HCT116 (cell line): ENCODE data around the gene TMEFF2. TPM values are rescaled to one million over a fixed set of nuclear protein-coding genes. Genes with fewer than 3 reads are reported as not detected.

Source experiments
- ATAC-seq: fragments of 200-7000 bp; cut with Tn5 transposase; 2 replicates; pipeline ENCODE4 v1.9.1; 2020; ENCODE audit warnings: mild to moderate bottlenecking, moderate library complexity
- BruUV-seq: library from RNA; stranded (reverse); fragments of 400-500 nt; replicated peaks from 2 replicates; lab custom pipeline; 2021; lab: Mats Ljungman, UMichigan
- CTCF ChIA-PET: fragments of 300-600 bp; sonication (Branson Sonifier 250); formaldehyde crosslinking; loops from one replicate; lab custom pipeline; 2021; ENCODE audit warnings: antibody characterized with exemption; lab: Charles Lee
- POLR2A ChIA-PET: fragments of 300-600, 350-600 bp; sonication (Branson Sonifier 250); formaldehyde crosslinking; loops from one replicate; lab custom pipeline; 2021; ENCODE audit warnings: antibody characterized with exemption; lab: Charles Lee
- RAD21 ChIA-PET, 2 experiments: fragments of 300-600 bp; sonication (Branson Sonifier 250); formaldehyde crosslinking; loops; one replicate each; lab custom pipeline; 2023; ENCODE audit warnings: low total read pairs in 2 of 2; ENCODE audit not compliant: uncharacterized antibody in 2 of 2, unreplicated experiment in 2 of 2, low non-redundant PET in 1 of 2; lab: Charles Lee
- DNase-seq: peaks from one replicate; pipeline ENCODE4 v3.0.0-alpha.2; 2010; ENCODE audit warnings: low read depth, low spot score
- H2AFZ ChIP-seq: fragments of 200-600 bp; shearing (Covaris generic), sonication (generic); 2 replicates; pipeline ENCODE4 v1.6.1; 2017; ENCODE audit warnings: low read depth, mixed run types, mixed read lengths, antibody characterized with exemption, low read length; ENCODE audit not compliant: poor library complexity, severe bottlenecking
- H3K27ac ChIP-seq: 2 replicates; pipeline ENCODE4 v1.5.1; 2012; ENCODE audit warnings: low read depth, low read length
- H3K27me3 ChIP-seq: fragments of 200-600 bp; sonication (generic); 2 replicates; pipeline ENCODE4 v1.6.1; 2016; ENCODE audit warnings: mixed run types, low read length, mixed read lengths; ENCODE audit not compliant: insufficient read depth
- H3K36me3 ChIP-seq, 2 experiments: fragments of 200-500 bp in 1 of 2; fragments of 200-600 bp in 1 of 2; sonication (Bioruptor generic) in 1 of 2; sonication (generic) in 1 of 2; 2 replicates each; pipeline versions ENCODE4 v1.5.1 to v1.6.1; 2014 to 2016; ENCODE audit warnings: low read length in 2 of 2, inconsistent platforms in 1 of 2, mixed read lengths in 1 of 2, mixed run types in 1 of 2; ENCODE audit not compliant: insufficient read depth in 2 of 2, control insufficient read depth in 1 of 2
- H3K4me1 ChIP-seq, 2 experiments: fragments of 200-600 bp in 1 of 2; sonication (generic) in 1 of 2; 2 replicates each; pipeline versions ENCODE4 v1.5.1 to v1.6.1; 2012 to 2017; ENCODE audit warnings: low read length in 2 of 2, inconsistent platforms in 1 of 2, mild to moderate bottlenecking in 1 of 2, mixed read lengths in 1 of 2, mixed run types in 1 of 2, moderate library complexity in 1 of 2; ENCODE audit not compliant: insufficient read depth in 2 of 2, control insufficient read depth in 1 of 2
- H3K4me2 ChIP-seq: fragments of 200-600 bp; sonication (generic); 2 replicates; pipeline ENCODE4 v1.6.1; 2017; ENCODE audit warnings: mixed run types, low read length, mixed read lengths
- H3K4me3 ChIP-seq, 2 experiments: fragments of 200-600 bp in 1 of 2; sonication (generic) in 1 of 2; replicated peaks in 1 of 2; 2 replicates each; pipeline ENCODE4 v1.5.1; 2011 to 2016; ENCODE audit warnings: low read length in 2 of 2, control low read depth in 1 of 2, low read depth in 1 of 2, mild to moderate bottlenecking in 1 of 2, mixed read lengths in 1 of 2, mixed run types in 1 of 2
- H3K79me2 ChIP-seq: fragments of 200-600 bp; sonication (generic); 2 replicates; pipeline ENCODE4 v1.6.1; 2017; ENCODE audit warnings: mild to moderate bottlenecking, mixed run types, low read length, moderate library complexity, mixed read lengths; ENCODE audit not compliant: insufficient read depth
- H3K9ac ChIP-seq: fragments of 200-600 bp; sonication (generic); 2 replicates; pipeline ENCODE4 v1.6.1; 2016; ENCODE audit warnings: low read length, mixed read lengths
- H3K9me2 ChIP-seq: fragments of 200-600 bp; sonication (generic), shearing (Covaris generic); 2 replicates; pipeline ENCODE4 v1.6.1; 2017; ENCODE audit warnings: mixed run types, mild to moderate bottlenecking, moderate library complexity; ENCODE audit not compliant: insufficient read depth
- H3K9me3 ChIP-seq, 2 experiments: fragments of 200-500 bp in 1 of 2; fragments of 200-600 bp in 1 of 2; sonication (Bioruptor generic) in 1 of 2; sonication (generic) in 1 of 2; 2 replicates each; pipeline ENCODE4 v1.6.1; 2014 to 2017; ENCODE audit warnings: low read length in 2 of 2, mixed read lengths in 2 of 2, inconsistent platforms in 1 of 2, low read depth in 1 of 2, mild to moderate bottlenecking in 1 of 2, mixed run types in 1 of 2, moderate library complexity in 1 of 2; ENCODE audit not compliant: control insufficient read depth in 1 of 2, insufficient read depth in 1 of 2
- H4K20me1 ChIP-seq: fragments of 200-600 bp; sonication (generic), shearing (Covaris generic); 2 replicates; pipeline ENCODE4 v1.6.1; 2017; ENCODE audit warnings: mixed run types, mild to moderate bottlenecking, moderate library complexity; ENCODE audit not compliant: insufficient read depth
- ATF3 ChIP-seq: IDR thresholded peaks from 2 replicates; pipeline ENCODE4 v1.6.1; 2012
- CBX3 ChIP-seq: IDR thresholded peaks from 2 replicates; pipeline ENCODE4 v1.6.1; 2012; ENCODE audit warnings: low read depth
- CTCF ChIP-seq, 3 experiments: fragments of 200-600 bp in 1 of 3; sonication (generic) in 1 of 3; IDR thresholded peaks in 2 of 3; conservative IDR thresholded peaks in 1 of 3; 2 replicates each; pipeline ENCODE4 v1.5.1; 2012 to 2017; ENCODE audit warnings: low read depth in 2 of 3, low read length in 2 of 3, antibody characterized with exemption in 1 of 3, borderline replicate concordance in 1 of 3, control low read depth in 1 of 3, mild to moderate bottlenecking in 1 of 3, mixed read lengths in 1 of 3, mixed run types in 1 of 3, moderate library complexity in 1 of 3; ENCODE audit not compliant: insufficient read depth in 1 of 3
- EZH2phosphoT487 ChIP-seq: fragments of 200-600 bp; IDR thresholded peaks from 2 replicates; pipeline ENCODE4 v1.6.1; 2018; ENCODE audit warnings: antibody characterized with exemption, borderline replicate concordance
- FOSL1 ChIP-seq: IDR thresholded peaks from 2 replicates; pipeline ENCODE4 v1.6.1; 2012; ENCODE audit warnings: low read depth
- MAX ChIP-seq: IDR thresholded peaks from 2 replicates; pipeline ENCODE4 v1.6.1; 2012
- POLR2A ChIP-seq: IDR thresholded peaks from 2 replicates; pipeline ENCODE4 v1.7.0; 2011; ENCODE audit warnings: borderline replicate concordance; ENCODE audit not compliant: insufficient read depth, insufficient read length; ENCODE audit errors: extremely low read depth
- TCF7L2 ChIP-seq: IDR thresholded peaks from 2 replicates; pipeline ENCODE4 v1.7.0; 2011; ENCODE audit warnings: borderline replicate concordance, inconsistent platforms; ENCODE audit not compliant: insufficient read depth, insufficient read length; ENCODE audit errors: extremely low read depth
- ZBTB33 ChIP-seq: IDR thresholded peaks from 2 replicates; pipeline ENCODE4 v1.6.1; 2011; ENCODE audit warnings: mild to moderate bottlenecking, low read length, moderate library complexity; ENCODE audit not compliant: insufficient replicate concordance; ENCODE audit errors: extremely low read depth
- ZNF274 ChIP-seq: fragments of 200-500 bp; sonication (Bioruptor generic); IDR thresholded peaks from 2 replicates; pipeline ENCODE4 v1.6.1; 2014; ENCODE audit warnings: mild to moderate bottlenecking, low read depth, low read length, inconsistent platforms
- intact Hi-C: fragments of 100-400 bp; cut with micrococcal nuclease; formaldehyde crosslinking; loops from 2 replicates; pipeline ENCODE4 v1.10.0; 2022
- total RNA-seq: library from RNA; stranded (reverse); gene quantifications from one replicate; pipeline ENCODE4 v1.2.1, GENCODE V29; 2021; ENCODE audit not compliant: unreplicated experiment

Gene TMEFF2
- total RNA-seq, 1 experiment from 2014 or later: not detected

GRCh38 chr2:192026059-192026824 lies 168.5 kb downstream of the TMEFF2 start:
- no peaks in the 10 kb centered on the region; a peak in 1 of 4 replicates for H3K4me1 ChIP-seq
- H3K9me3 ChIP-seq: no peaks in the 10 kb centered on the region
- DNase-seq (no peak), ATAC-seq (no peak)
- intact Hi-C loops: no loop called here
- TF ChIP-seq POLR2A (no peak), CTCF (IDR thresholded peaks at IDR 0.05 in 2 of 3, conservative IDR thresholded peaks at IDR 0.05 in 1 of 3; ENCODE audit: borderline replicate concordance in 1 of 3, insufficient read depth in 1 of 3, low read depth in 2 of 3, low read length in 2 of 3) (no peak), MAX (no peak), TCF7L2 (no peak), ZBTB33 (no peak), CBX3 (no peak), ZNF274 (no peak), ATF3 (no peak), FOSL1 (no peak), EZH2phosphoT487 (no peak)
- TF ChIP-seq, all 23 proteins: peak for 0
- Histone ChIP-seq H3K9me2 (no peaks in the 10 kb centered on the region), H3K27me3 (no peaks in the 10 kb centered on the region), H4K20me1 (no peaks in the 10 kb centered on the region), H3K79me2 (no peaks in the 10 kb centered on the region), H2AFZ (no peak overlapping the region), H3K36me3 (no peaks in the 10 kb centered on the region), H3K4me2 (no peak overlapping the region), H3K4me3 (no peak overlapping the region), H3K9ac (no peak overlapping the region), H3K27ac (no peak overlapping the region)
- ChIA-PET RAD21 (no interaction called here), POLR2A (no interaction called here), CTCF (no interaction called here)
- BruUV-seq: no TSS peak
